Muscle layer of duodenum (tissue), 2 donors: ENCODE measurements around the gene WNK1.

Source experiments
- H3K27ac ChIP-seq: one replicate; pipeline ENCODE4 v1.7.0; 2013; ENCODE audit warnings: mild to moderate bottlenecking, low read length
- H3K27me3 ChIP-seq: one replicate; pipeline ENCODE4 v1.7.0; 2013; ENCODE audit warnings: low read depth, mild to moderate bottlenecking, control low read depth, low read length
- H3K36me3 ChIP-seq, 2 donors: one replicate each; pipeline ENCODE4 v1.7.0; 2013; ENCODE audit warnings: low read length in 2 of 2, control low read depth in 1 of 2, mild to moderate bottlenecking in 1 of 2; ENCODE audit not compliant: insufficient read depth in 2 of 2, control insufficient read depth in 1 of 2
- H3K4me1 ChIP-seq, 2 donors: one replicate each; pipeline ENCODE4 v1.7.0; 2013; ENCODE audit warnings: low read length in 2 of 2, mild to moderate bottlenecking in 2 of 2, control low read depth in 1 of 2, moderate library complexity in 1 of 2; ENCODE audit not compliant: insufficient read depth in 2 of 2, control insufficient read depth in 1 of 2
- H3K4me3 ChIP-seq, 2 donors: one replicate each; pipeline ENCODE4 v1.7.0; 2013; ENCODE audit warnings: low read length in 2 of 2, low read depth in 1 of 2, mild to moderate bottlenecking in 1 of 2
- H3K9me3 ChIP-seq, 2 donors: one replicate each; pipeline ENCODE4 v1.7.0; 2013; ENCODE audit warnings: low read length in 2 of 2, control low read depth in 1 of 2, mild to moderate bottlenecking in 1 of 2; ENCODE audit not compliant: control insufficient read depth in 1 of 2
- donor health status: healthy.

The WNK1 gene

GRCh38 chr12:948238-948637 lies 195.9 kb downstream of the WNK1 start:
- Histone ChIP-seq H3K27me3 (no peaks in the 10 kb centered on the region), H3K4me1 (peaks cover 0 to 14% of the 10 kb centered on the region in 2 donors), H3K4me3 (peak overlapping the region; percentile 83 to 89), H3K27ac (no peak overlapping the region), H3K9me3 (no peaks in the 10 kb centered on the region), H3K36me3 (no peaks in the 10 kb centered on the region)

GRCh38 chr12:949453-950191 lies 197.2 kb downstream of the WNK1 start, which contains the start of gene RAD52:
TSS of gene RAD52 (minus strand) at chr12:949694. CDS start at chr12:933058, 16,636 bp downstream.
- Histone ChIP-seq H3K27ac (peak within 1 kb of the TSS; percentile 92), H3K9me3 (no peaks in the 10 kb centered on the region), H3K4me3 (peak within 1 kb of the TSS; percentile 83 to 89), H3K36me3 (no peaks in the 10 kb centered on the region), H3K27me3 (no peaks in the 10 kb centered on the region), H3K4me1 (peaks cover 0 to 14% of the 10 kb centered on the region in 2 donors)

GRCh38 chr12:951176-951575 lies 198.8 kb downstream of the WNK1 start:
- no peak overlapping the region for H3K27ac ChIP-seq
- no peaks in the 10 kb centered on the region for H3K36me3 ChIP-seq
- peaks cover 0 to 14% of the 10 kb centered on the region in 2 donors for H3K4me1 ChIP-seq
- no peaks in the 10 kb centered on the region for H3K27me3 ChIP-seq
- H3K4me3 ChIP-seq, result no peak overlapping the region
- H3K9me3 ChIP-seq, result no peaks in the 10 kb centered on the region

- no peaks in the 10 kb centered on the region for H3K27me3 ChIP-seq
- no peaks in the 10 kb centered on the region for H3K36me3 ChIP-seq
- H3K4me3 ChIP-seq, result no peak overlapping the region
- no peaks in the 10 kb centered on the region for H3K9me3 ChIP-seq
- H3K4me1 ChIP-seq, result peaks cover 0 to under 1% of the 10 kb centered on the region in 2 donors
- no peak overlapping the region for H3K27ac ChIP-seq
Observed at GRCh38 chr12:953776-954175, 201.4 kb downstream of the WNK1 start.

- Histone ChIP-seq H3K9me3 (no peaks in the 10 kb centered on the region), H3K4me1 (no peaks in the 10 kb centered on the region), H3K27me3 (no peaks in the 10 kb centered on the region), H3K4me3 (no peak overlapping the region), H3K36me3 (no peaks in the 10 kb centered on the region), H3K27ac (no peak overlapping the region)
Observed at GRCh38 chr12:954741-955140, 202.4 kb downstream of the WNK1 start.

- Histone ChIP-seq H3K36me3 (no peaks in the 10 kb centered on the region), H3K27ac (no peak overlapping the region), H3K9me3 (no peaks in the 10 kb centered on the region), H3K27me3 (no peaks in the 10 kb centered on the region), H3K4me3 (no peak overlapping the region), H3K4me1 (no peaks in the 10 kb centered on the region)
Observed at GRCh38 chr12:955939-956338, 203.6 kb downstream of the WNK1 start.

- H3K27me3 ChIP-seq, result no peaks in the 10 kb centered on the region
- no peaks in the 10 kb centered on the region for H3K36me3 ChIP-seq
- H3K4me1 ChIP-seq, result no peaks in the 10 kb centered on the region
- no peak overlapping the region for H3K4me3 ChIP-seq
- H3K27ac ChIP-seq, result no peak overlapping the region
- no peaks in the 10 kb centered on the region for H3K9me3 ChIP-seq
Observed at GRCh38 chr12:958588-959123, 206.3 kb downstream of the WNK1 start.
